Measurements from ENCODE around the gene CDH24. TPM values are rescaled to one million over a fixed set of nuclear protein-coding genes. Genes with fewer than 3 reads are reported as not detected.

Gene CDH24
- total RNA-seq, 1 donor from 2014 or later: 1.3 TPM

DNA sequence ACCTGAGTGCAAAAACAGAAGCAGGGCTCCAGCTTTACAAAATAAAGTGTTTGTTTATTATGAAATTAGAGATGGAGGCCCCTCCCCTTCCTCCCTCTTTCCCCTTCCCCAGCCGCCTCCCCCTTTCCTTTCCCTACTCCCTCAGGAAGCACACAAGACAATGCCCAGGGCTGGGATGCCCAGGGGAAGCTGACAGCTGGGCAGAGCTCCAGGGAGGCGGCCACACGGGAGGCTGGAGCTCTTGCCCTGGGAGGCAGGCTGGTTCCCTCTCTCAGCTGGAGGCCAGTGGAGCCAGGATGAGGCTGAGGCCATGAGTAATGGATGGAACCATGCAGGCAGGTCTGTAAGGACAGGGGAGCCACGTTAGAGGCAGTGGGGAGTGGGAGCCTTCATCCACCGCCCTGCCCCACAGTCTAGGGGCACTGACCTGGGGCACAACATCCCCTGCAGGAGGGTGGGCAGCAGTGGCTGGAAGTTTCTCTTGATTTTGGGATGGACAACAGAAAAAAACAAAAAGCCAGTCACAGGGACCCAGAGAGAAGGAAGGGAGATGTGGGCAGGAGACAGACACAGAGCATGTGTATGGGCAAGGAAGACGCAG, 10.2 kb downstream of the CDH24 start:
- DNase-seq: no peak
- Mint-ChIP-seq H3K9me3 (no peaks in the 10 kb centered on the region), H3K27me3 (peaks cover 4% of the 10 kb centered on the region), H3K4me3 (no peak overlapping the region), H3K27ac (no peak overlapping the region), H3K4me1 (no peaks in the 10 kb centered on the region), H3K36me3 (ENCODE audit: low read depth) (no peaks in the 10 kb centered on the region)
- TF ChIP-seq, protein P1, sequence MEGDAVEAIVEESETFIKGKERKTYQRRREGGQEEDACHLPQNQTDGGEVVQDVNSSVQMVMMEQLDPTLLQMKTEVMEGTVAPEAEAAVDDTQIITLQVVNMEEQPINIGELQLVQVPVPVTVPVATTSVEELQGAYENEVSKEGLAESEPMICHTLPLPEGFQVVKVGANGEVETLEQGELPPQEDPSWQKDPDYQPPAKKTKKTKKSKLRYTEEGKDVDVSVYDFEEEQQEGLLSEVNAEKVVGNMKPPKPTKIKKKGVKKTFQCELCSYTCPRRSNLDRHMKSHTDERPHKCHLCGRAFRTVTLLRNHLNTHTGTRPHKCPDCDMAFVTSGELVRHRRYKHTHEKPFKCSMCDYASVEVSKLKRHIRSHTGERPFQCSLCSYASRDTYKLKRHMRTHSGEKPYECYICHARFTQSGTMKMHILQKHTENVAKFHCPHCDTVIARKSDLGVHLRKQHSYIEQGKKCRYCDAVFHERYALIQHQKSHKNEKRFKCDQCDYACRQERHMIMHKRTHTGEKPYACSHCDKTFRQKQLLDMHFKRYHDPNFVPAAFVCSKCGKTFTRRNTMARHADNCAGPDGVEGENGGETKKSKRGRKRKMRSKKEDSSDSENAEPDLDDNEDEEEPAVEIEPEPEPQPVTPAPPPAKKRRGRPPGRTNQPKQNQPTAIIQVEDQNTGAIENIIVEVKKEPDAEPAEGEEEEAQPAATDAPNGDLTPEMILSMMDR (IDR thresholded peaks at IDR 0.05): no peak
- no peak for ATAC-seq (ENCODE audit: low read depth)
- CTCF ChIA-PET: interaction anchor here (1.5 to 1.7 kb wide), 2 partner anchors 11 to 60 kb away, joined by 4 read pairs; partner anchors contain the start of gene CDH24
- POLR2A ChIA-PET: interaction anchor here (0.7 kb wide), 1 partner anchor 345 kb away, joined by 5 read pairs; no protein-coding TSS in a partner anchor
- intact Hi-C loops (cut with micrococcal nuclease): no loop called here

DNA sequence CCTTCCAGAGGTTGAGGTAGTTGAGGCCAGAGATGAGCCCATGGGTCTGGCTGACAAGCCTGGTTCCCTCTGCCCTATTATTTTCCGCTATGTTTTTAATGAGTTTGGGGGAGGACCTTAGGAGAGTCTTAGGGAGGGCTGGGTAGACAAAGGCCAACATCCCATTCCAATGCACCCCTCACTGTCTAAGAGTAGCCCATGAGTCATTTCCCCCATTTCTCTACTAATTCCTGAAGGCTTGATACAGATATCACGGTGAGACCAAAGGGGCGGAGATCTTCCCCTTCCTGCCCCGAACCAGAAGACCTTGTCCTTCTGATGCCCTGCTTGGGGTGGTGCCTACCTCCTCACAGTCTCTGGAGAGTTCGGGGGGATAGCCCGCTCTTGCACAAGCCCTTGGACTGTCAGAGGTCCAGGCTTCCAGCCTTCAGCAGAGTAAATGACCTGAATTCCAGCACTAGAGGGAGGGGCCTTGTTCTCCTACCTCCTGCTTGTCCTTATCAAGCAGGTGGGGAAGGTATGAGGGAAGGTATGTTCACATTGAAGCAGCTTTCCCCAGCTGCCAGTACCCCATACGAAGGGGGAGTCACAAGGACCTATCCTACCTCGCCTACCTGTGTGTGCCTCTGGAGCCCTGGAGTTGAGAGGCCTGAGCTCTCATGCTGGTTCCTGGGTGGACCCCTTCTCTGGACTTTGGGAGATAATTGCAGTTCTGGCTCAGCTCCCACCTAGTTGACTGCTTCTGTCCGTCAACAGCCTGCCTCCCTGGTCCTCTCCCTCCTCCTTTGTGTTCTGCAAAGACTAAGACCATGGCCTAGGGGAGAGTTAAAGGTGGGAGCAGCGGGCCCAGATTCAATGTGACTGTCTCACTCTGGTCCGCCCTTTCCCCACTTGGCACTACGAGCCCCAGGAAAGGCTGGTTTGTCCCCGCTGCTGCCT, 11.6 kb downstream of the CDH24 start:
- intact Hi-C loops (cut with micrococcal nuclease): no loop called here
- no peak overlapping the region for H3K27ac Mint-ChIP-seq

DNA sequence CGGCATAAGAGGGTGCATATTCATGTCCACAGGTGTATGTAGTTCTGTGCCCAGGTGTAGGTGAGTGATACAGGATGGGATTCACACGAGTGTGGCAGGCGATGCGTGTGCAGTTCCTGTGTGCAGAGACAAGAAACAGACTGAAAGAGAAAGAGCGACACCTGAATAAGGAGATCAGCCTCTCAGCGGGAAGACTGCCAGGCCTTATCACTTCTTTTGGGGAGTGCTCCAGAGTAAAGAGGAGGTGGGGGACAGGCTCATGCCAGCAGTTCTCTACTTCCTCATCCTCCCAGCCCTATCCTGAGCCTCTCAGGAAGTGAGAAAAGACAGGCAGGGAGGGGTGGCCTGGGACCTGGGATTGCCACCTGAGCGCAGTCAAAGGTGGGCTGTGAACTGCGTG, 12.5 kb downstream of the CDH24 start:
- intact Hi-C loops (cut with micrococcal nuclease): no loop called here

More for the DNA sequence above, 11.6 kb downstream of the CDH24 start:
- H3K4me3 Mint-ChIP-seq: no peak overlapping the region
- H3K9me3 Mint-ChIP-seq: no peaks in the 10 kb centered on the region
- H3K4me1 Mint-ChIP-seq: no peaks in the 10 kb centered on the region
- ATAC-seq (ENCODE audit: low read depth): no peak
- TF ChIP-seq, protein P1 (IDR thresholded peaks at IDR 0.05): no peak
- ChIA-PET CTCF (interaction anchor here (1.5 kb wide), 1 partner anchor 59 kb away, joined by 4 read pairs; no protein-coding TSS in a partner anchor), POLR2A (no interaction called here)
- H3K27me3 Mint-ChIP-seq: peaks cover 4% of the 10 kb centered on the region
- DNase-seq: no peak
- no peaks in the 10 kb centered on the region for H3K36me3 Mint-ChIP-seq (ENCODE audit: low read depth)

DNA sequence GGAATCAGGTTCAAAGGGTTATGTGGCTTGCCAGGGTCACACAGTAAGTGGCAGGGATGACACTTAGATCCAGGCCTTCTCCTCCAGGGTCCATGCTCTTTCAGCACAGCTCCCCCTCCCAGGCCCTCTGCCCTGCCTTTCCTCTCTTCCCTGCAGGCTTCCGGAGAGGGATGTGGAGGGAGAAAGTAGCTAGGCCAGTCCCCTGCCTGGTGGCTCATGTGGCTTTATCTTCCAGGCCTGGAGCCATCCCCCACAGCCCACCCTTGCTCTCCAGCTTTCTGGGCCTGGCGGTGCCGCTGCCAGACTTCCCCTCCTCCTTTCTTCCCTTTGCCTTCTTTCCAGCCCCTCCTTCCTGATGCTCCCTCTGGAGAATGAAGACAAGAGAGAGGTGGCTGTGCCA, 13.6 kb downstream of the CDH24 start:
- TF ChIP-seq, protein P1 (IDR thresholded peaks at IDR 0.05): no peak
- POLR2A ChIA-PET: no interaction called here
- H3K27ac Mint-ChIP-seq: no peak overlapping the region
- intact Hi-C loops (cut with micrococcal nuclease): no loop called here
- H3K36me3 Mint-ChIP-seq (ENCODE audit: low read depth): no peaks in the 10 kb centered on the region
- no peaks in the 10 kb centered on the region for H3K9me3 Mint-ChIP-seq
- DNase-seq (no peak), ATAC-seq (ENCODE audit: low read depth) (no peak)
- no peaks in the 10 kb centered on the region for H3K4me1 Mint-ChIP-seq
- no peak overlapping the region for H3K4me3 Mint-ChIP-seq
- peaks cover 4% of the 10 kb centered on the region for H3K27me3 Mint-ChIP-seq
- CTCF ChIA-PET: no interaction called here

More for the DNA sequence above, 12.5 kb downstream of the CDH24 start:
- DNase-seq: no peak
- TF ChIP-seq, protein P1 (IDR thresholded peaks at IDR 0.05): no peak
- ChIA-PET POLR2A (no interaction called here), CTCF (no interaction called here)
- Mint-ChIP-seq H3K4me3 (no peak overlapping the region), H3K36me3 (ENCODE audit: low read depth) (no peaks in the 10 kb centered on the region), H3K4me1 (no peaks in the 10 kb centered on the region), H3K27ac (no peak overlapping the region), H3K27me3 (peaks cover 4% of the 10 kb centered on the region), H3K9me3 (no peaks in the 10 kb centered on the region)
- no peak for ATAC-seq (ENCODE audit: low read depth)

DNA sequence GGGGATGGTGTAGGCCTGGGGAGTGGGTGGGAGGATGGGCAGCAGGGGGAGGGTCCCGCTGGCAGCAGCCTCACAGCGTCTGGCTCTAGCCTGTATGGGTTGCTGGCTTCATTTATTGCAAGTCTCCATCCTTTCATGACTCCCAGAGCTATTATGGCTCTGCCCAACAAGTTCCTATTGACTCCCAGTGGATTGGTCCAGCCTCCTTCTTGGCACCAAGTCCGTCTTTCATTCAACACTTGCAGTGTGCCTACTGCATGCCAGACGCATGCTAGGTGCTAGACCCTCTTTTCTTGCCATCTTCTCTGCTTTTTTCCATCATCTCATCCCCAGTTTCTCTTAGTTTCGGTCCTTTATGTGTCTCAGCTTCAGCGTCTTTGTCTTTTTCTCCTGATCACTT, 14.2 kb downstream of the CDH24 start:
- DNase-seq (no peak), ATAC-seq (ENCODE audit: low read depth) (no peak)
- Mint-ChIP-seq H3K27me3 (peaks cover 4% of the 10 kb centered on the region), H3K4me1 (no peaks in the 10 kb centered on the region), H3K9me3 (no peaks in the 10 kb centered on the region), H3K27ac (no peak overlapping the region), H3K4me3 (no peak overlapping the region), H3K36me3 (ENCODE audit: low read depth) (no peaks in the 10 kb centered on the region)
- ChIA-PET CTCF (interaction anchor here (1.1 to 1.8 kb wide), 2 partner anchors 15 to 57 kb away, joined by 3 to 5 read pairs; no protein-coding TSS in a partner anchor), POLR2A (no interaction called here)
- intact Hi-C loops (cut with micrococcal nuclease): no loop called here
- TF ChIP-seq, protein P1 (IDR thresholded peaks at IDR 0.05): no peak

All from activated B cell treated with CpG ODN at 0.5 μM for 24 hours (primary cell).